CD14-positive monocyte (primary cell): Measurements from ENCODE around the gene SZT2. TPM values are rescaled to one million over a fixed set of nuclear protein-coding genes. Genes with fewer than 3 reads are reported as not detected.

Experiments used
- DNase-seq, 3 donors: peaks; one replicate each; pipeline ENCODE4 v3.0.0-alpha.2; 2011 to 2022
- H2AFZ ChIP-seq: 2 replicates; pipeline ENCODE4 v1.6.0; 2012; ENCODE audit warnings: mild to moderate bottlenecking, low read depth, low read length, inconsistent platforms; ENCODE audit not compliant: insufficient read depth, poor library complexity, severe bottlenecking
- H3K27ac ChIP-seq, 2 donors: 1 replicate in 1 of 2; 2 replicates in 1 of 2; pipeline ENCODE4 v1.5.1; 2012 to 2013; ENCODE audit warnings: low read length in 2 of 2, control low read depth in 1 of 2, inconsistent platforms in 1 of 2, low read depth in 1 of 2, mild to moderate bottlenecking in 1 of 2
- H3K27me3 ChIP-seq, 2 donors: one replicate each; pipeline versions ENCODE4 v1.6.0 to v1.6.1; 2011 to 2013; ENCODE audit warnings: low read length in 2 of 2; ENCODE audit not compliant: control insufficient read depth in 2 of 2, insufficient read depth in 2 of 2
- H3K36me3 ChIP-seq, 2 donors: replicated peaks in 1 of 2; 1 replicate in 1 of 2; 2 replicates in 1 of 2; pipeline versions ENCODE4 v1.5.1 to v1.6.1; 2012 to 2013; ENCODE audit warnings: low read length in 2 of 2, control low read depth in 1 of 2, inconsistent platforms in 1 of 2, mild to moderate bottlenecking in 1 of 2; ENCODE audit not compliant: insufficient read depth in 2 of 2, control insufficient read depth in 1 of 2
- H3K4me1 ChIP-seq, 2 donors: 1 replicate in 1 of 2; 2 replicates in 1 of 2; pipeline versions ENCODE4 v1.5.1 to v1.6.1; 2012 to 2013; ENCODE audit warnings: low read length in 2 of 2, control low read depth in 1 of 2, inconsistent platforms in 1 of 2, mild to moderate bottlenecking in 1 of 2, moderate library complexity in 1 of 2; ENCODE audit not compliant: insufficient read depth in 2 of 2, control insufficient read depth in 1 of 2
- H3K4me2 ChIP-seq: replicated peaks from 2 replicates; pipeline ENCODE3; 2012; ENCODE audit warnings: low read length, moderate library complexity, mild to moderate bottlenecking; ENCODE audit not compliant: poor library complexity, severe bottlenecking; ENCODE audit errors: extremely low read depth
- H3K4me3 ChIP-seq, 3 experiments: fragments of 200-600 bp in 1 of 3; sonication (generic) in 1 of 3; replicated peaks in 1 of 3; 1 replicate in 2 of 3; 2 replicates in 1 of 3; pipeline ENCODE4 v1.5.1; 2011 to 2013; ENCODE audit warnings: low read length in 3 of 3, mild to moderate bottlenecking in 3 of 3, control low read depth in 2 of 3, low read depth in 2 of 3, inconsistent platforms in 1 of 3, moderate library complexity in 1 of 3
- H3K79me2 ChIP-seq: 2 replicates; pipeline ENCODE4 v1.6.0; 2012; ENCODE audit warnings: mild to moderate bottlenecking, control low read depth, inconsistent platforms, low read length, moderate library complexity; ENCODE audit not compliant: insufficient read depth
- H3K9ac ChIP-seq: 2 replicates; pipeline ENCODE4 v1.6.0; 2017; ENCODE audit warnings: low read length, mild to moderate bottlenecking; ENCODE audit not compliant: insufficient read depth, poor library complexity, severe bottlenecking
- H3K9me3 ChIP-seq, 2 donors: replicated peaks in 1 of 2; 1 replicate in 1 of 2; 2 replicates in 1 of 2; pipeline versions ENCODE4 v1.5.1 to v1.6.1; 2012 to 2013; ENCODE audit warnings: low read length in 2 of 2, control low read depth in 1 of 2; ENCODE audit not compliant: control insufficient read depth in 1 of 2, insufficient read depth in 1 of 2
- H4K20me1 ChIP-seq: 2 replicates; pipeline ENCODE4 v1.6.0; 2012; ENCODE audit warnings: mild to moderate bottlenecking, low read length, control low read depth, moderate library complexity; ENCODE audit not compliant: insufficient read depth
- H3K27ac Mint-ChIP-seq, 7 donors: one replicate each; pipeline ENCODE4 v1.8.0; 2020; ENCODE audit warnings: mild to moderate bottlenecking in 7 of 7, mixed read lengths in 7 of 7, moderate library complexity in 6 of 7, inconsistent platforms in 2 of 7
- H3K27me3 Mint-ChIP-seq, 3 donors: one replicate each; pipeline ENCODE4 v1.8.0; 2021 to 2022; ENCODE audit warnings: low read depth in 3 of 3, mild to moderate bottlenecking in 3 of 3, mixed read lengths in 3 of 3, moderate library complexity in 3 of 3, inconsistent platforms in 1 of 3
- H3K36me3 Mint-ChIP-seq, 2 donors: one replicate each; pipeline ENCODE4 v1.8.0; 2020; ENCODE audit warnings: mixed read lengths in 2 of 2, inconsistent platforms in 1 of 2, mild to moderate bottlenecking in 1 of 2
- H3K4me1 Mint-ChIP-seq: one replicate; pipeline ENCODE4 v1.8.0; 2020; ENCODE audit warnings: mild to moderate bottlenecking, mixed read lengths
- H3K4me3 Mint-ChIP-seq, 2 donors: one replicate each; pipeline ENCODE4 v1.8.0; 2020; ENCODE audit warnings: mild to moderate bottlenecking in 2 of 2, mixed read lengths in 2 of 2, moderate library complexity in 1 of 2
- H3K9me3 Mint-ChIP-seq, 7 donors: one replicate each; pipeline ENCODE4 v1.8.0; 2020 to 2022; ENCODE audit warnings: mixed read lengths in 7 of 7, mild to moderate bottlenecking in 6 of 7, moderate library complexity in 6 of 7, inconsistent platforms in 2 of 7
- WGBS: methylation state at CpG from one replicate; pipeline ENCODE4 v1.1.5; 2013; ENCODE audit warnings: missing lambda C conversion rate; ENCODE audit not compliant: insufficient coverage; 5-methylcytosine and 5-hydroxymethylcytosine counted together
- intact Hi-C, 2 donors: fragments of 100-400 bp; cut with micrococcal nuclease; formaldehyde crosslinking; loops; one replicate each; pipeline versions ENCODE4 v1.15.0 to v1.15.1; 2023
- polyA plus RNA-seq, 3 donors: library from polyadenylated mRNA; depleted of rRNA in 1 of 3; unstranded in 2 of 3; stranded (reverse) in 1 of 3; fragments of 300-500 nt in 2 of 3; fragments of >200 nt in 1 of 3; fragmentation: Illumina TruSeq in 2 of 3; gene quantifications; 1 replicate in 2 of 3; 2 replicates in 1 of 3; pipeline ENCODE4 v1.2.3, GENCODE V29; 2012 to 2021
- TF ChIP-seq, protein P1 (sequence below): fragments of 200-600 bp; IDR thresholded peaks from one replicate; pipeline ENCODE4 v1.8.0; 2022; ENCODE audit warnings: antibody characterized with exemption, mild to moderate bottlenecking

Gene SZT2
- polyA plus RNA-seq, 3 donors = 2.4 to 29.9 (median 2.6) TPM

- no peaks in the 10 kb centered on the region for H3K9me3 ChIP-seq
- TF ChIP-seq, protein P1, sequence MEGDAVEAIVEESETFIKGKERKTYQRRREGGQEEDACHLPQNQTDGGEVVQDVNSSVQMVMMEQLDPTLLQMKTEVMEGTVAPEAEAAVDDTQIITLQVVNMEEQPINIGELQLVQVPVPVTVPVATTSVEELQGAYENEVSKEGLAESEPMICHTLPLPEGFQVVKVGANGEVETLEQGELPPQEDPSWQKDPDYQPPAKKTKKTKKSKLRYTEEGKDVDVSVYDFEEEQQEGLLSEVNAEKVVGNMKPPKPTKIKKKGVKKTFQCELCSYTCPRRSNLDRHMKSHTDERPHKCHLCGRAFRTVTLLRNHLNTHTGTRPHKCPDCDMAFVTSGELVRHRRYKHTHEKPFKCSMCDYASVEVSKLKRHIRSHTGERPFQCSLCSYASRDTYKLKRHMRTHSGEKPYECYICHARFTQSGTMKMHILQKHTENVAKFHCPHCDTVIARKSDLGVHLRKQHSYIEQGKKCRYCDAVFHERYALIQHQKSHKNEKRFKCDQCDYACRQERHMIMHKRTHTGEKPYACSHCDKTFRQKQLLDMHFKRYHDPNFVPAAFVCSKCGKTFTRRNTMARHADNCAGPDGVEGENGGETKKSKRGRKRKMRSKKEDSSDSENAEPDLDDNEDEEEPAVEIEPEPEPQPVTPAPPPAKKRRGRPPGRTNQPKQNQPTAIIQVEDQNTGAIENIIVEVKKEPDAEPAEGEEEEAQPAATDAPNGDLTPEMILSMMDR = no peak
- no peak overlapping the region for H2AFZ ChIP-seq
- H4K20me1 ChIP-seq = no peaks in the 10 kb centered on the region
- no peak overlapping the region for H3K4me3 ChIP-seq
- H3K4me1 ChIP-seq = no peaks in the 10 kb centered on the region
- 96% methylated on average over 11 of the region's 12 CpGs for WGBS
- H3K4me3 Mint-ChIP-seq = no peak overlapping the region
- no peak overlapping the region for H3K4me2 ChIP-seq
- peaks cover 0 to 2% (median 0%) of the 10 kb centered on the region in 7 donors for H3K9me3 Mint-ChIP-seq
- peaks cover 0 to 3% (median 3%) of the 10 kb centered on the region in 3 donors for H3K27me3 Mint-ChIP-seq
- H3K27me3 ChIP-seq = no peaks in the 10 kb centered on the region
- intact Hi-C loops = no loop called here
- H3K27ac ChIP-seq = no peak overlapping the region
- no peak overlapping the region for H3K9ac ChIP-seq
- H3K27ac Mint-ChIP-seq = peak overlapping the region in 2 of 7 donors; percentile 37 to 42
- DNase-seq = no peak
- H3K36me3 Mint-ChIP-seq = peaks cover 95 to 96% of the 10 kb centered on the region in 2 donors
- no peaks in the 10 kb centered on the region for H3K79me2 ChIP-seq
- peaks cover 95 to 100% of the 10 kb centered on the region in 2 donors for H3K36me3 ChIP-seq
- H3K4me1 Mint-ChIP-seq = no peaks in the 10 kb centered on the region
Observed at GRCh38 chr1:43442756-43443155, 53.1 kb downstream of the SZT2 start.

DNA sequence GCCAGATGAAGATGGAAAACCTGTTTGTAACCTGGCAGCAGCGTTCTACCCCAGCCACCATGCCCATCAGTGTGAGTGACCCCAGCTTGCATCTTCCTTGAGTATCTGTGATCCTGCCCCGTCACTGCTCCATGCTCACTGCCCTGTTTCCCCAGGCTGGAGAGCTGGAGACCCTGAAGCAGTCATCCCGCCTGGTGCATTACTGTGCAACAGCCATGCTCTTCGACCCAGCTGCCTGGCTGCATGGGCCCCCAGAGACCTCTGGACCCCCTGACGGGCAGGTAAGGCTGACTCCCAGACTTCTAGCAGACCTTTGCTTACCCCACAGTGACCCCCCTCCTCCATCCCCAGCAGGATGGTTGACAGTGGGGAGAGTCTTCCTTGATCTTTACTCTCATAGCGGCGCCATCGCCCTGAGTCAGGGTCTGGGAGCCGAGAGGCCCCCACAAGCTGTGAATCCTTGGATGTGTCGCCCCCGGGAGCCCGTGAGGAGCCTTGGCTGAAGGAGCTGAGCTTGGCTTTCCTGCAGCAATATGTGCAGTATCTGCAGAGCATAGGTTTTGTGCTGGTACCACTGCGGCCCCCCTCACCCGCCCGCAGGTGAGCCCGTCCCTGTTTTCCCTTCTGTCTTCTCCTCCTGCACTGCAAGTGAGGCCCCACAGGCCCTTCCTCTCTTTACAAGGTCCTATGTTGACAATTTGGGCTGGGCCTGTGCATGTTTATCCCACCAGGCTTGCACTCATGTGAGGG, 53.7 kb downstream of the SZT2 start:
- Histone ChIP-seq H3K4me2 (no peak overlapping the region), H3K9me3 (no peaks in the 10 kb centered on the region), H4K20me1 (no peaks in the 10 kb centered on the region), H3K4me3 (no peak overlapping the region), H3K27ac (no peak overlapping the region), H3K36me3 (peaks cover 97 to 100% of the 10 kb centered on the region in 2 donors), H3K79me2 (no peaks in the 10 kb centered on the region), H2AFZ (no peak overlapping the region), H3K4me1 (no peaks in the 10 kb centered on the region), H3K9ac (no peak overlapping the region), H3K27me3 (no peaks in the 10 kb centered on the region)
- Mint-ChIP-seq H3K27me3 (peaks cover 0 to 3% (median 3%) of the 10 kb centered on the region in 3 donors), H3K9me3 (peaks cover 0 to 2% (median 0%) of the 10 kb centered on the region in 7 donors), H3K4me3 (no peak overlapping the region), H3K36me3 (peaks cover 95 to 98% of the 10 kb centered on the region in 2 donors), H3K4me1 (no peaks in the 10 kb centered on the region), H3K27ac (peak overlapping the region in 2 of 7 donors; percentile 37 to 42)
- DNase-seq = no peak
- intact Hi-C loops = no loop called here
- WGBS = 98% methylated on average over 11 of the region's 16 CpGs
- TF ChIP-seq, protein P1 = no peak
